SU-DHL-6 (cell line): ENCODE measurements around the gene PTMS.

Source experiments
- H2AFZ ChIP-seq: fragments of 200-600 bp; sonication (generic); 2 replicates; pipeline ENCODE4 v1.6.1; 2014; ENCODE audit warnings: low read depth, mild to moderate bottlenecking, moderate library complexity, mixed read lengths, antibody characterized with exemption, low read length; ENCODE audit not compliant: severe bottlenecking
- H3F3A ChIP-seq: fragments of 200-600 bp; shearing (Covaris generic); 2 replicates; pipeline ENCODE4 v1.6.0; 2016; ENCODE audit warnings: antibody characterized with exemption, mild to moderate bottlenecking; ENCODE audit not compliant: insufficient read depth
- H3K27ac ChIP-seq: fragments of 200-600 bp; sonication (generic); 2 replicates; pipeline ENCODE4 v1.5.1; 2016; ENCODE audit warnings: low read depth, mild to moderate bottlenecking, low read length, moderate library complexity, mixed read lengths
- H3K27me3 ChIP-seq: fragments of 200-600 bp; sonication (generic), shearing (Covaris generic); 2 replicates; pipeline ENCODE4 v1.6.0; 2014; ENCODE audit warnings: mild to moderate bottlenecking, low read length
- H3K36me3 ChIP-seq: fragments of 200-600 bp; sonication (generic); 2 replicates; pipeline ENCODE4 v1.6.1; 2014; ENCODE audit warnings: mild to moderate bottlenecking, low read length, mixed read lengths
- H3K4me2 ChIP-seq: fragments of 300-600, 200-600 bp; shearing (Covaris generic), sonication (generic); 2 replicates; pipeline ENCODE4 v1.6.0; 2014; ENCODE audit warnings: low read length, low read depth, mild to moderate bottlenecking; ENCODE audit not compliant: poor library complexity, severe bottlenecking
- H3K4me3 ChIP-seq: fragments of 200-600 bp; sonication (generic); 2 replicates; pipeline ENCODE4 v1.5.1; 2014; ENCODE audit warnings: antibody characterized with exemption, low read length, mild to moderate bottlenecking, mixed read lengths; ENCODE audit not compliant: insufficient read depth, poor library complexity, severe bottlenecking
- H3K79me2 ChIP-seq: fragments of 200-600 bp; sonication (generic); 2 replicates; pipeline ENCODE4 v1.6.1; 2014; ENCODE audit warnings: mild to moderate bottlenecking, low read length, moderate library complexity; ENCODE audit not compliant: insufficient read depth
- H3K9ac ChIP-seq: fragments of 200-600 bp; sonication (generic); 2 replicates; pipeline ENCODE4 v1.7.0; 2014; ENCODE audit warnings: mild to moderate bottlenecking, low read length
- H3K9me2 ChIP-seq: fragments of 200-600 bp; sonication (generic); replicated peaks from 2 replicates; pipeline ENCODE4 v1.6.1; 2014; ENCODE audit warnings: low read length; ENCODE audit not compliant: insufficient read depth
- H3K9me3 ChIP-seq: fragments of 200-600 bp; sonication (generic); 2 replicates; pipeline ENCODE4 v1.6.1; 2014; ENCODE audit warnings: low read length, mixed read lengths; ENCODE audit not compliant: insufficient read depth
- H4K20me1 ChIP-seq: fragments of 200-600 bp; sonication (generic); 2 replicates; pipeline ENCODE4 v1.6.1; 2014; ENCODE audit warnings: low read depth, mild to moderate bottlenecking, antibody characterized with exemption, low read length, moderate library complexity, mixed read lengths
- EZH2phosphoT487 ChIP-seq: fragments of 200-600 bp; sonication (generic), shearing (Covaris generic); conservative IDR thresholded peaks from 2 replicates; pipeline ENCODE4 v1.6.1; 2018; ENCODE audit warnings: mild to moderate bottlenecking, antibody characterized with exemption, low read length, moderate library complexity, mixed read lengths
- TF ChIP-seq, protein P1 (sequence below): fragments of 200-600 bp; sonication (generic); IDR thresholded peaks from one replicate; pipeline ENCODE4 v1.5.1; 2017; ENCODE audit warnings: antibody characterized with exemption, mild to moderate bottlenecking, low read length, moderate library complexity; ENCODE audit not compliant: insufficient read depth, poor library complexity, severe bottlenecking

PTMS gene

DNA sequence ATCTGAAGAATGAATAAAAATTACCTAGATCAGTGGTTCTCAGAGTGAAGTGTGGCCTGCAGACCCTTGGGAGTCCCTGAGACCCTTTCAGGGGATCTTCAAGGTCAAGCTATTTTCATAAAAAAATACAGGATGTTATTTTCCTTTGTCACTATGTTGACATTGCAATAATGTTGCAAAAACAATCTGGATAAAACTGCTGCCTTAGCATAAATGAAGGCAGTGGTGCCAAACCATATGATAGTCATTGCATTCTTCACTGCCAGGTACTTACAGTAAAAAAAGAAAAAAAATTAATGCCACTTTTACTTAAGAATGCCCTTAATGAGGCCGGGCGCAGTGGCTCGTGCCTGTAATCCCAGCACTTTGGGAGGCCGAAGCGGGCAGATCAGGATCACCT, 21.1 kb downstream of the PTMS start:
- Histone ChIP-seq H3K36me3 (no peaks in the 10 kb centered on the region), H3K9ac (no peak overlapping the region), H4K20me1 (no peaks in the 10 kb centered on the region), H3K79me2 (no peaks in the 10 kb centered on the region), H3K27me3 (no peaks in the 10 kb centered on the region), H3K9me2 (no peaks in the 10 kb centered on the region), H3F3A (no peaks in the 10 kb centered on the region), H3K4me2 (no peak overlapping the region), H3K27ac (no peak overlapping the region), H3K9me3 (no peaks in the 10 kb centered on the region), H2AFZ (no peak overlapping the region), H3K4me3 (no peak overlapping the region)
- TF ChIP-seq, protein P1, sequence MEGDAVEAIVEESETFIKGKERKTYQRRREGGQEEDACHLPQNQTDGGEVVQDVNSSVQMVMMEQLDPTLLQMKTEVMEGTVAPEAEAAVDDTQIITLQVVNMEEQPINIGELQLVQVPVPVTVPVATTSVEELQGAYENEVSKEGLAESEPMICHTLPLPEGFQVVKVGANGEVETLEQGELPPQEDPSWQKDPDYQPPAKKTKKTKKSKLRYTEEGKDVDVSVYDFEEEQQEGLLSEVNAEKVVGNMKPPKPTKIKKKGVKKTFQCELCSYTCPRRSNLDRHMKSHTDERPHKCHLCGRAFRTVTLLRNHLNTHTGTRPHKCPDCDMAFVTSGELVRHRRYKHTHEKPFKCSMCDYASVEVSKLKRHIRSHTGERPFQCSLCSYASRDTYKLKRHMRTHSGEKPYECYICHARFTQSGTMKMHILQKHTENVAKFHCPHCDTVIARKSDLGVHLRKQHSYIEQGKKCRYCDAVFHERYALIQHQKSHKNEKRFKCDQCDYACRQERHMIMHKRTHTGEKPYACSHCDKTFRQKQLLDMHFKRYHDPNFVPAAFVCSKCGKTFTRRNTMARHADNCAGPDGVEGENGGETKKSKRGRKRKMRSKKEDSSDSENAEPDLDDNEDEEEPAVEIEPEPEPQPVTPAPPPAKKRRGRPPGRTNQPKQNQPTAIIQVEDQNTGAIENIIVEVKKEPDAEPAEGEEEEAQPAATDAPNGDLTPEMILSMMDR: no peak
- no peak for TF ChIP-seq EZH2phosphoT487

DNA sequence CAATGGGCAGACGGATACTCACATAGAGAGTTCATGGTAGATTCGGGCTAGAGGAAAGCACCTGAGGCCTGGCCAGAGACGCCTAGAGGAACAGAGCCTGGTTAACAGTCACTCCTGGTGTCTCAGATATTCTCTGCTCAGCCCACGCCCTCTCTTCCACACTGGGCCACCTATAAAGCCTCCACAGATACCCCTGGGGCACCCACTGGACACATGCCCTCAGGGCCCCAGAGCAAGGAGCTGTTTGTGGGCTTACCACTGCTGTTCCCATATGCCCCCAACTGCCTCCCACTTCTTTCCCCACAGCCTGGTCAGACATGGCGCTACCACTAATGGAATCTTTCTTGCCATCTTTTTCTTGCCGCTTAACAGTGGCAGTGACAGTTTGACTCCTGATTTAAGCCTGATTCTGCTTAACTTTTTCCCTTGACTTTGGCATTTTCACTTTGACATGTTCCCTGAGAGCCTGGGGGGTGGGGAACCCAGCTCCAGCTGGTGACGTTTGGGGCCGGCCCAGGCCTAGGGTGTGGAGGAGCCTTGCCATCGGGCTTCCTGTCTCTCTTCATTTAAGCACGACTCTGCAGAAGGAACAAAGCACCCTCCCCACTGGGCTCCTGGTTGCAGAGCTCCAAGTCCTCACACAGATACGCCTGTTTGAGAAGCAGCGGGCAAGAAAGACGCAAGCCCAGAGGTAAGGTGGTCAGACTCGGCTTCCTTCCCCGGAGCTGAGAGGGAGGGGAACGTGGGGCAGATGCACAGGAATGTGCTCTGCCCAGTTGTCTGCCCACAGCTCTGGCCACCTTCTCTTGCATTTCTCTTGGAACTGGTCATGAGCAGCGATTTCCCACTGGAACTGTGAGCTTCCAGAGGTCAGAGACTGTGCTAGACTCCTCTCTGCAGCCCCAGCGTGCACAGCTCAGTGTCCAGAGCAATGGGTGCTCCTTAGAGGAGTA, 23.1 kb downstream of the PTMS start, which contains the start of gene CD4:
CD4 (plus strand) TSS at position 557 of the 953 bp plus-strand sequence. CDS start 10,611 bp downstream, outside the sequence.
- Histone ChIP-seq H3K4me2 (no peak within 1 kb of the TSS), H2AFZ (no peak within 1 kb of the TSS), H3F3A (no peaks in the 10 kb centered on the region), H3K9me2 (no peaks in the 10 kb centered on the region), H3K4me3 (no peak within 1 kb of the TSS), H3K36me3 (no peaks in the 10 kb centered on the region), H3K27me3 (no peaks in the 10 kb centered on the region), H3K9ac (no peak within 1 kb of the TSS), H3K9me3 (no peaks in the 10 kb centered on the region), H4K20me1 (no peaks in the 10 kb centered on the region), H3K79me2 (no peaks in the 10 kb centered on the region), H3K27ac (no peak within 1 kb of the TSS)
- TF ChIP-seq, protein P1: no peak
- no peak for TF ChIP-seq EZH2phosphoT487

DNA sequence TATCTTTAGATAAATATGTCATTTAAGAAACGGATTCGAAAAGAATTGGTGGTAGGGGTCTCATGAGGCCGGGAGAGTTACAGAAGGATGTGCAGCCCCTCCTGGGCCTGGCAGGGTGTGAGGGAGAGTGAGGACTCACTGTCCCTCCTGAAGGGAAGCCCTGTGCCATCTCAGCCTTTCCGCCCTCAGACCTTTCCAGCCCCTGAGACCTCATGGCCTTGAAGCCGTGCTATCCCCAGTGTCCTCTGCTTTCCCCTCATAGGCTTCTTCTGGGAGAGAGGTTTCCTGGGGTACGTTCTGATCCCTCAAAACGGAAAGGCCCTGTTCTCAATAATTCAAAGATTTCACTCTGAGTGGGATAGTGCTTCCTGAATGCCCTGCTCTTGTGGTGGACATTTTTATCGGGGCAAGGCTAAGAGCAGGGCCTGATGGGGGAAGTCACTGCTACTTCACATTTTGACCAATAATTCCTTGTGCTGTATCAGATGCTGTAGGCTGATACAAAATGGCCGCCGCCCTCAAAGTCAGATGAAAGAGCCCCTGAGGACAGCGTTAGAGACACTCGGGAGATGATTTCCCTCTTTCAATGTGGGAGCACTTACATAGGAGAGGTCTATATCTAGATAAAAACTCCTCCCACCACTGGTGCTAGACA, 24.5 kb downstream of the PTMS start:
- H4K20me1 ChIP-seq: no peaks in the 10 kb centered on the region
- H3K9me2 ChIP-seq: no peaks in the 10 kb centered on the region
- H3K4me2 ChIP-seq: no peak overlapping the region
- TF ChIP-seq, protein P1: no peak
- TF ChIP-seq EZH2phosphoT487: no peak
- no peak overlapping the region for H3K27ac ChIP-seq
- H3K9me3 ChIP-seq: no peaks in the 10 kb centered on the region
- H3K9ac ChIP-seq: no peak overlapping the region
- no peak overlapping the region for H2AFZ ChIP-seq
- H3K79me2 ChIP-seq: no peaks in the 10 kb centered on the region
- H3K4me3 ChIP-seq: no peak overlapping the region
- no peaks in the 10 kb centered on the region for H3F3A ChIP-seq
- H3K36me3 ChIP-seq: no peaks in the 10 kb centered on the region
- H3K27me3 ChIP-seq: no peaks in the 10 kb centered on the region
